ENCODE data around the gene CASZ1. TPM values are rescaled to one million over a fixed set of nuclear protein-coding genes. Genes with fewer than 3 reads are reported as not detected.
A peak's percentile ranks its signal among the peaks of the same experiment; 100 is the strongest.

The CASZ1 gene
- polyA plus RNA-seq, 1 experiment, result 0.64 TPM

DNA sequence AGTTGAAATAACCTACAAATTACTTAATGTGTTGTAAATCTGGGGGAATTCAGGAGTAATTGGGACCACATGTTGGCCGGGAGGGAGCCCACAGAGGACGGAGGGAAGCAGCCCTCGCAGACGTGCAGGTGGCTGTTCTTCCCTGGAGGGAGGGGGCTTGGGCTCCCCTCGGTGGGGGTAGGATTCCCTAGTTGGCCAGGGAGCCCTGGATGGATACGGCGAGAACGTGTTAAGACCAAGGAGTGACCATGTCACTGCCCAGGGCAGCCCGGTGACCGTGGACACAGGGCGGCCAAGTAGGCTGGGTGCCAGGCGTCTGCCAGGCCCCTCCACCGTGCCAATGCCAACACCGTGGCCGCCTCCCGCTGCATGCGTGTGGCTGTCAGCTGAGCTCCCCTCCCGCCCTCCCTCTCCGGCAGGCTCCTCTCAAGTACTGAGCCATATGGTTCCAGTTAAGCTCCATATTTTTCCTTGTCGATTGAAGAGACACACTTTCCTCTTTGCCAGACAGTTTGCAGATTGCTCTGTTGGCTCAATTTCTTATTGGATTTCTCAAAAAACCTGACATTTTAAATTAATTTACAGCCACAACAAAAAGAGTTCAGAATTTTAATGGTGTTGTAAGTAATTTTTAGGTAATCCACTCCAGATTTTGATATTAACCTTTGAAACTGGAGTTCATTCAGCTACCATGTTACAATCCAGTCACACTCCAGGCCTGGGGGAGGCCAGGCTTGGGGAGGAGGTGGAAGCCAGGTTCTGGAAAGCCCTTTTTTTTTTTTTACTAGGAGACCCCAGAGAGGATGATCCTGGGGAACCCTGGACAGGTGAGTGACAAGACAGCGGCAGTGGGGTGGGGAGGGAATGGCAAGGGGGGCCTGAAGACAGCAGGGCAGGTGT is 71.2 kb downstream of the CASZ1 start:
- ChIA-PET POLR2A (interaction anchor here (0.6 kb wide), 1 partner anchor 114 kb away, joined by 5 read pairs; no protein-coding TSS in a partner anchor), CTCF (interaction anchor here (1.0 kb wide), 1 partner anchor 11 kb away, joined by 4 read pairs; no protein-coding TSS in a partner anchor)
- DNase-seq (ENCODE audit: low read depth), result peak; percentile 41
- H3K4me3 ChIP-seq (ENCODE audit: low read depth, low read length), result no peak overlapping the region
- peaks cover 8% of the 10 kb centered on the region; the same call in 1 of the 2 replicates for H3K27me3 ChIP-seq (ENCODE audit: control insufficient read depth, insufficient read depth, low read length)
- TF ChIP-seq, protein P1, sequence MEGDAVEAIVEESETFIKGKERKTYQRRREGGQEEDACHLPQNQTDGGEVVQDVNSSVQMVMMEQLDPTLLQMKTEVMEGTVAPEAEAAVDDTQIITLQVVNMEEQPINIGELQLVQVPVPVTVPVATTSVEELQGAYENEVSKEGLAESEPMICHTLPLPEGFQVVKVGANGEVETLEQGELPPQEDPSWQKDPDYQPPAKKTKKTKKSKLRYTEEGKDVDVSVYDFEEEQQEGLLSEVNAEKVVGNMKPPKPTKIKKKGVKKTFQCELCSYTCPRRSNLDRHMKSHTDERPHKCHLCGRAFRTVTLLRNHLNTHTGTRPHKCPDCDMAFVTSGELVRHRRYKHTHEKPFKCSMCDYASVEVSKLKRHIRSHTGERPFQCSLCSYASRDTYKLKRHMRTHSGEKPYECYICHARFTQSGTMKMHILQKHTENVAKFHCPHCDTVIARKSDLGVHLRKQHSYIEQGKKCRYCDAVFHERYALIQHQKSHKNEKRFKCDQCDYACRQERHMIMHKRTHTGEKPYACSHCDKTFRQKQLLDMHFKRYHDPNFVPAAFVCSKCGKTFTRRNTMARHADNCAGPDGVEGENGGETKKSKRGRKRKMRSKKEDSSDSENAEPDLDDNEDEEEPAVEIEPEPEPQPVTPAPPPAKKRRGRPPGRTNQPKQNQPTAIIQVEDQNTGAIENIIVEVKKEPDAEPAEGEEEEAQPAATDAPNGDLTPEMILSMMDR (IDR thresholded peaks at IDR 0.05; ENCODE audit: insufficient read depth, low read depth, low read length), result no peak
- H3K36me3 ChIP-seq (ENCODE audit: control insufficient read depth, insufficient read depth, low read length), result no peaks in the 10 kb centered on the region

DNA sequence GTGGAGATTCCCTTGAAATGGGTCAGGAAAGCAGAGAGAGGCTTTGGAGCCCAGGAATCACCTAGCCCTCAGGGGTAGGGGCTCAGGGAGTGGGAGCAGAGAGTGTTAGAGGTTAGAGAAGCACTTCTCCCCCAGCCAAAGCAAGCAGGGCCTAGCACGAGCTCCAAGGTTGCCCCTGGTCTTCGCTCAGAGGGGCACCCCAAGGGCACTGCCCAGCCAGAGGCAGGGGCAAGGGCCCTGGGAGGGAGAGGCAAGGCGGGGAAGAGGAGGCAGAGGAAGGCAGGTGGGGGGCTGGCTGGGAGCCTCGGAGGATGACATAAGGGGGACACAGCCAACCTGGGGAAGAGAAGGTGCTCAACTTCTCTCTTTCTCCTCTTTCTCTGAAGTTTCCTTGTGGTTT is 71.9 kb downstream of the CASZ1 start:
- DNase-seq (ENCODE audit: low read depth), result no peak
- Histone ChIP-seq H3K4me3 (ENCODE audit: low read depth, low read length) (no peak overlapping the region), H3K27me3 (ENCODE audit: control insufficient read depth, insufficient read depth, low read length) (peaks cover 14% of the 10 kb centered on the region), H3K36me3 (ENCODE audit: control insufficient read depth, insufficient read depth, low read length) (no peaks in the 10 kb centered on the region)
- POLR2A ChIA-PET, result interaction anchor here (0.6 kb wide), 1 partner anchor 113 kb away, joined by 5 read pairs; no protein-coding TSS in a partner anchor
- TF ChIP-seq, protein P1 (IDR thresholded peaks at IDR 0.05; ENCODE audit: insufficient read depth, low read depth, low read length), result no peak
- CTCF ChIA-PET, result interaction anchor here (0.9 to 1.0 kb wide), 2 partner anchors 9 to 10 kb away, joined by 3 to 4 read pairs; no protein-coding TSS in a partner anchor

DNA sequence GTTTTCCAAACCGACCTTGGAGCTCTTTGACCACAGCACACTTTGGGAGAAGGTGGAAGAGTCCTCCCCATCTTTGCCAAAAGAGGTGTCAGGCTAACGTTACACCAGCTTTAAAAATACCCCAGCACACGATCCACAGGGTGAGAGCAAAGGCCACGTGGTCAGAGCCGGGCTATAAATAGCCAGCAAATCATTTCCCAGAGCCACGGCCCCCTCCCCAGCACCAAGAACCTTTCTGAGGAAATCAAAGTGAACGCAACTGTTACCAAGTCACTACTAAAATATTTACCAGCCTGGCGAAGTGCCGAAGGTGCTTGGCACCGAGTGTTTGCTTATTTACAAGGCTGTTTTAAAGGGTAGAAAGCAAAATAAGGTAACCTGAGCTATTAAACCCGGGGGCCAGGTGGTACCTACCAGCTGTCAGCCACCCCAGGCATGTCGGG is 72.4 kb downstream of the CASZ1 start:
- CTCF ChIA-PET, result interaction anchor here (0.9 to 1.0 kb wide), 2 partner anchors 9 kb away, joined by 3 to 4 read pairs; no protein-coding TSS in a partner anchor
- POLR2A ChIA-PET, result no interaction called here
- DNase-seq (ENCODE audit: low read depth), result peak; percentile 31
- H3K4me3 ChIP-seq (ENCODE audit: low read depth, low read length), result no peak overlapping the region
- H3K27me3 ChIP-seq (ENCODE audit: control insufficient read depth, insufficient read depth, low read length), result peaks cover 15% of the 10 kb centered on the region
- no peaks in the 10 kb centered on the region for H3K36me3 ChIP-seq (ENCODE audit: control insufficient read depth, insufficient read depth, low read length)
- TF ChIP-seq, protein P1 (IDR thresholded peaks at IDR 0.05; ENCODE audit: insufficient read depth, low read depth, low read length), result no peak

DNA sequence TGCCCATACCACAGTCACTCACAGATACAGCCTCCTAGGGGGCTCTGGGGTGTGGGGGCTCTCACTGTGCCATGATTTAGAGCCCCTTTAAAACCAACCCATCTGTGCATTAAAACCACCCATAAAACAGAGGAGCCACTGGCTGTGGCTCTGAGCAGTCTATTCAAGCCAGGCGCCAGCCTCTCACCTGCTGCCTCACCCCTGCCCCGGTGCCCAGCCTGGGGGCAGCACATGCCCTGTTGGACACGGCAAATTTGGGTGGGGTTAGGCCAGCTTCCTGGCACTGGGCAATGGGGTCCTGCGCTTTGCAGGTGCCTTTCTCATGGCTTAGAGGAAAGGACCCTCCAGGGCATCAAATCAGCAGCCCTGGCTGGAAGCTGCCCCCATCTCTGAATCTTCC is 73.1 kb downstream of the CASZ1 start:
- no peak overlapping the region for H3K4me3 ChIP-seq (ENCODE audit: low read depth, low read length)
- TF ChIP-seq, protein P1 (IDR thresholded peaks at IDR 0.05; ENCODE audit: insufficient read depth, low read depth, low read length), result no peak
- POLR2A ChIA-PET, result no interaction called here
- peaks cover 17% of the 10 kb centered on the region for H3K27me3 ChIP-seq (ENCODE audit: control insufficient read depth, insufficient read depth, low read length)
- no peak for DNase-seq (ENCODE audit: low read depth)
- CTCF ChIA-PET, result interaction anchor here (0.9 kb wide), 1 partner anchor 10 kb away, joined by 3 read pairs; no protein-coding TSS in a partner anchor
- H3K36me3 ChIP-seq (ENCODE audit: control insufficient read depth, insufficient read depth, low read length), result no peaks in the 10 kb centered on the region

DNA sequence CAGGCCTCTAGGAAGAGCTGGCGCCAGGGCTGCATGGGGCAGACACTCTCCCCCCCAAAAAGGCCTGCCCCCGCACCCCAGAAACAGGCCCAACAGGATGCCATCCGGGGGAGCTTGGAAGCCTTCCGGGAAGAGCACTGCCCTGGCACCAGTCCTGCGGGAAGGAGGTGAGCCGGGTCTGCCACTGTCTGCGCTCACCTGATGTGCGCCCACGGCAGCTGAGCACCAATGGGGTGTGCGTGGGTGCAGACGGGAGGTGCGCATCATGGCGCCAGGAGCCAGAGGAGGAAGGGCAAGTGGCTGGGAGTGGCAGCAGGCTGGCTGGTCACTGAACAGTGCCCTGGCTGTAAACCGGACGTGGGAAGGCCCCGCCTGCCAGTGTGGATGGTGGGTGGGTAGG is 73.6 kb downstream of the CASZ1 start:
- Histone ChIP-seq H3K27me3 (ENCODE audit: control insufficient read depth, insufficient read depth, low read length) (peaks cover 19% of the 10 kb centered on the region), H3K4me3 (ENCODE audit: low read depth, low read length) (no peak overlapping the region), H3K36me3 (ENCODE audit: control insufficient read depth, insufficient read depth, low read length) (no peaks in the 10 kb centered on the region)
- ChIA-PET CTCF (no interaction called here), POLR2A (no interaction called here)
- no peak for DNase-seq (ENCODE audit: low read depth)
- TF ChIP-seq, protein P1 (IDR thresholded peaks at IDR 0.05; ENCODE audit: insufficient read depth, low read depth, low read length), result no peak
